Inflammatory macrophage treated with lipopolysaccharide for 4 hours (primary cell): ENCODE results near the gene MBIP.

Source experiments
- DNase-seq: peaks from one replicate; pipeline ENCODE4 v3.0.0-alpha.2; 2020

Gene MBIP

DNA sequence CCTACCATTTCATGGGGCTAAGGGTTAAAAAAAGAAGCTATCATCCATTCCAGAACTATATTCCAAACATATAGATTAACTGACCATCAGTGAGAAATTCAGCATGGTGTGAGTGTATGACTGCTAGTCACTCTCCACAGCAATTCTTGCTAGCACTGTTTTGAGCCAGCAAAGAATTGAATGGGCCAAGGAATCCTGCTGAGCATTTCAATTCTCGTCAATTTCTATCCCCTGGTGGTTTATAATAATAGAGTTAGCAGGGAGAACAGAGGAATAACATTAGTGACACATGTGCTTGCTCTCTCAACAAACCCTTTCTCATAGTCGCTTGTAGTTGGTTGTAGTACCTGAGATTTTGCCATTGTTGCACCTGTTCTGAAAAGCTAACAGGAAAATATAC lies 7.2 kb downstream of the MBIP start:
- no peak for DNase-seq

DNA sequence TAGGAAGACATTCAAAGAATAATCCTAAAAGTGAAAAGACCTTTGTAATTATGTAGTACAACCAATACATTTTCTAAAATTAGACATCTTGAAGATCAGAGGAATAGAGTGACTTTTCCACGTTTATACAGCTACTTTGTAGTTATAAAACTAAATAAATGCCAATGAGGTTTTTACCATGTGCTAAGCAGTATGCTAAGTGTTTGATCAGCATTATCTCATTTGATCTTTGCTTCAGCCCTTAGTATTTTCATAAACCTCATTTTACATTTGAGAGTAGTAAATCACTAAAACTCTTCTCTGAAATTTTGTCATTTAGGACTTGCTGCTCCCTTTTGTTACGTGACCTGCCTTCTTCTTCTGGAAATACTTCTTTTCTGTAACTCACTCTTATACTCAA lies 13.6 kb downstream of the MBIP start:
- no peak for DNase-seq

DNA sequence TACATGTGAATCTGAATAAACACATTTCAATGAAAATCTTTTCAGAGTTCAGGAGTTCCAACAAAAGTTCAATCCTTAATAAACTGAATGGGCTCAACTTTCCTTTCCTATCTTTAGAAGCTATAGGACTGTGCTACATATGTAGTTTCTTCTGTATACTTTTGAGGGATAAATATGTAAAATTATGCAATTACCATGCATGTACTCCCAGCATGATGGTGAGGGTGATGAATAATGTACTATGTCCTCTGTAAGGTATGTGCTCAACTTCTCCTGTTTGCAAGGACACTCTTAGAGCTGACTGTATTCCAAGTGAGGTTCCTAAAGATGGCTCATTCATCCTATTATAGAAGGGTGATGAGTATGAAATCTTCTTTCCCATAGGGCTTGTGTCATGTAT lies 15.5 kb downstream of the MBIP start:
- DNase-seq: no peak

DNA sequence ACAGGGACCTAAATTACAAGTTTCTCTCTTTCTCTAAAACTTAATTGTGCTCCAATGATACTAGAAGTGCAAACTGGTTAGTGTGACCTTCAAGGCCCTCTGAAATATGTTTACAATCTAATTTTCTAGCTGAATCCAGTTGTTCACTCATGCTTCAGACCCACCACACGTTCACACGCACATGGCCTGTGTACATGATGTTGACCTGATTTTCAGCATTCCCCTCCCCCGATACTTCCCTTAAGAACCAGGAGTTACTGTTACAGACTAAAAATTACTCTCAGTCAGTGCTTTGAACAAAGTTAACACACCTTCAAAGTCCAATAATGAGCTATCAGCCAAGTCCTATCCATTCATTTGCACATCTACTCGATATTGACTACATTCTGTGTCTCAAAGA lies 16.5 kb downstream of the MBIP start:
- no peak for DNase-seq

DNA sequence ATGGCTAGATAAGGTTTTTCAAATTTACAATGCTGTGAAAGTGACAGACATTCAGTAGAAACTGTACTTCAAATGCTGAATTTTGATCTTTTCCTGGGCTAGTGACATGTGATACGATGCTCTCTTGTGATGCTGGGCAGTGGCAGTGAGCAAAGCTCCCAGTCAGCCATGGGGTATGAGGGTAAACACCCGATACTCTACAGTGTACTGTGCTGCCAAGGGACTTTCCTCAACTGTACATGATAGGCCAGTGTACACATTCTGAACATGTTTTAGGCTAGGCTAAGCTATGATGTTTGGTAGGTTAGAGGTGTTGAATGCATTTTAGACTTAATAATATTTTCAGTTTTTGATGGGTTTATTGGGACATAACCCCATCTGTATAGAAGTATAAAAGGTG lies 17.6 kb downstream of the MBIP start:
- no peak for DNase-seq

DNA sequence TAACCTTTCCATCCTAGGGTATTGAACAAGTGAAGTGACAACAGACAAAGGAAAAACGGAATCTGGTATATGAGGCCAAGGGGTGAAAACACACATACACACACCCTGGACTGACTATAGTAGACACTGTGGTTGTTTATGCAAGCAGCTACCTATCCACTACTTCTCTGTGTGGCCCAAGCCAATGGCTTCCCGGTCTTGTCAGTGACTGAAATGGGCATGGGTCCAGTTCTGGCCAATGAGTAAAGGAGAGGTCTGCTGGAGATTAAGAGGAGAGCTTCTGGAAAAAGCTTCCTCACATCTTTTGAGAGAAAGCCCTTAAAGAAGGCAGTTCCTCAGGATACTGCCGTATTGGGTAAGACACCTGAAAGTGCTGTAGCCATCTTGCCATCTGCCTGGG lies 19.3 kb downstream of the MBIP start:
- no peak for DNase-seq

DNA sequence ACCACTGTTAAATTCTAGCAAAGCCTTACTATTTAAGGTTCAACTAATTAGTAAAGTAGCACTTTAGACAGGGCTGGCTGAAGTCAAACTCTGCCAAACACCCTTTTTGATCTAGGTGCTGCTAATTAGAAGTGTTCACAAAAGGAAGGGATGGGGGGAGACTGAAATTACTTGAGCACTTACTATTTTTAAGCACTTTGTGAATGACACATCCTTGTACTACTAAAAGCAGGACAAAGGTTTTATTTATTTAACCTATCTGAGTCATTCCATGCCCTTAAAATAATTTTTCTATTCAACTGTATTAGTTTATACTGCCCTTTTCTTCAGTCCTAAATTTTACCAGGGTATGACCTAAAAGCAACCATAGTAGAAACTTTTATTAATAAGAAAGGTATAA lies 20.1 kb downstream of the MBIP start:
- DNase-seq: no peak

DNA sequence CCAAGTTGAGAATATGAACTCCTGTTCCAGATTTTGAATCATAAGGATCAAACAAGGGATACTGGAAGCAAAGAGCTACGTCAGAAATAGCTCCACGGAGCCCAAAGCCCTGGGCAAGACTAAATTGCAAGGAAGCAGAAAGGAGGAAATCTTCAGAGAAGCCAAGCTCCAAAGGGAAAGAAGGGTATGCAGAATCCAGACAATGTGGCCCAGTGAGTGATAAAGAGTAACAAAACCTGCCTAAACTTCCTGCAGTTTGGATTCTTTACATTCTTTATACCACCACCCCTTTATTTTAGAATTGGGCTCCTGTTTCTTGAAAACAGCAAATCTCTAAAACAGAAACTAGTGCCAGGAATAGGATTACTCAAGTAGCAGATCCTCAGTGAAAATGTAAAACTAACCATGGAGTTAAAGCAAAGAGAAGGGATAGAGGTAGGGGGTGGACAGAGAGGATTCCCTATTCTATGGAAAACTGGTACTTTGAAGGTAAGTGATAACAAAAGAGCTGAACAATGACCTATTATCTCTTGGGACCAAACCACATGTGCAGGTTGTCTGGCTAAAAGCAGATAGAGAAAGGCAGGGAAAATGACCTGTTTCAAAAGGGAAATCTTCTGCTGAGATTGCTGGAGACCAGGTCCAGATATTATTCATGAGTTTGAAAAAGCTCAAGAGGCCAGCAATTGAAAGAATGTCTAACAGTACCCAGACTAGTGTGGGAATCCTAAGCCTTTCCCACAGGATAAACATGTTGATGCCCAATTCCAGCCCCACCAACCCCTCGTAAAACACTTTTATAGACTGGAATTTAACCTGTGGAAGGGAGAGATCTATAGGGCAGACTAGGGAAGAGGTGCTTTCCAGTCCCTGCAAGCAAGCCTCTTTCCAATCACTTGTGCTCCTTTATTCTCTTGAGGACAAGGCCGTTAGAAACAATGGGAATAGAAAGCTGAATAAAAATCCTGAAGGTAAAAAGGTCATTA lies 24.5 kb downstream of the MBIP start:
- no peak for DNase-seq

DNA sequence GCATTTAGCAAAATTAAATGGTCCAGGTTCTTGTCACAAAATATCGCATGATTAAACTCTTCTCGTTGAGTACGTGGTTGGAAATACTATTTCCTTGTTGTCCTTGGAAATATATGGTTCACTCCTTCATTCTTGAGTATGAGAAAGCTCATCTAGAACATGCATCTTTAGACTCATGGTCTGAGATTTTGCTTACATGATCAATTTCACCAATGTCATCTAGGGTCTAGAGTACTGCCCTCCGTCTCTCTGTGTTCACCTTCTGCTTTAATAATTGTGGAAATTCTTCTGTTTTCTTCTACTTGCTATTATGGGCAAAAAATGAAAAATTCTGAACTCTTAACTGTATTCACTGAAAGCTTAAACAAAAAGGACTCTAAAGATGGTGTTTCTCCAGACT lies 25.9 kb downstream of the MBIP start:
- DNase-seq: no peak

DNA sequence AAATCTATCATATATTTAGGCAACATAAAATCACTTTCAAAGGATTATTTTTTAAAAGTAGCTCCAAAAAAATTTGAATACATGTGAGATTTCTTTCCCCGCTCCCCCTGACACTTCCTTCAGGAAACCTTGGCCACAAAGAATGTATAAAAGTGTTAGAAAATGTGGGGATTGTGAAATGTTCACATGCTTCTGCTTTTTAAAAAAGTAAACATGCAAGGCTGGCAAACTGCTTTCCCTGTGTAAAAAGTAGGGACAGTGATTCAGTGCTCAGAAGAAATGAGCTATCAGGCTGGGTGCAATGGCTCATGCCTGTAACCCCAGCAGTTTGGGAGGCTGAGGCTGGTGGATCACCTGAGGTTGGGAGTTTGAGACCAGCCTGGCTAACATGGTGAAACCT lies 26.6 kb downstream of the MBIP start:
- peak; percentile 59 for DNase-seq

DNA sequence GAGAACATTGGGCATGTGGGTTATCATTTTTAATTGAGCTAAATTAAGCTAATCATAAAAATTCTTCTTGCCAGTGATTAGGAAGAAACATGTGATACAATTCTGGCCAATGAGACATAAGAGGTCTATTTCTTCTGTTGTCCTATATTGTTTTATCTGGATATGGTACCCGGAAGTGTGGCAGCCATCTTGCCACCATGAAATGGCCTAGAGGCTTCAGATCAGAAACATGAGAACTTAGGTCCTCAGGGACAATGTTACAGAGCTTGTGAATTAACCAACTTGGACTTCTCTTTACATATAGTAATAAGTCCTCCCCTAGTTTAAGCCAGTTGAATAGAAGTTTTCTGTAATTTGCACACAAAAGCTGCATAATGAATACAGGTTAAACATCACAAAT lies 30.5 kb downstream of the MBIP start:
- DNase-seq: no peak

DNA sequence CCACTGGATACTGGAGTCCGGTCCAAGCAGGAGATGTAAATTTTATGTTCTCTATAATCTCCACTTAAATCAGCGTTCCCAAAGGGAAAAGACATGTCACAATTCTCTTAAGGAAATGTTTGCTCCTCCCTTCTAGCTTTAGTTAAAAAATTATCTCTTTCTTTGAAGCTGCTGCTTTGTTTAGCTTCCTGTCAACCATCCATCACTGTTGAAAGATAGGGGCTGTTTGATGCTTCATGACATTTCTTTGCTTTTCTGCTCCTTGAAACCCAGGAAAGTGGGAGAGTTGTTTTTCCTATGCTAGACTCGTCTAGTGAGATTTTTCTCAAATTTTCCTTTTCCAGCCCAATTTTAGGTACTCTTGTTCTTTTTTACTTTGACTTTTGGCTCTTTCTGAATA lies 31.9 kb downstream of the MBIP start:
- no peak for DNase-seq

DNA sequence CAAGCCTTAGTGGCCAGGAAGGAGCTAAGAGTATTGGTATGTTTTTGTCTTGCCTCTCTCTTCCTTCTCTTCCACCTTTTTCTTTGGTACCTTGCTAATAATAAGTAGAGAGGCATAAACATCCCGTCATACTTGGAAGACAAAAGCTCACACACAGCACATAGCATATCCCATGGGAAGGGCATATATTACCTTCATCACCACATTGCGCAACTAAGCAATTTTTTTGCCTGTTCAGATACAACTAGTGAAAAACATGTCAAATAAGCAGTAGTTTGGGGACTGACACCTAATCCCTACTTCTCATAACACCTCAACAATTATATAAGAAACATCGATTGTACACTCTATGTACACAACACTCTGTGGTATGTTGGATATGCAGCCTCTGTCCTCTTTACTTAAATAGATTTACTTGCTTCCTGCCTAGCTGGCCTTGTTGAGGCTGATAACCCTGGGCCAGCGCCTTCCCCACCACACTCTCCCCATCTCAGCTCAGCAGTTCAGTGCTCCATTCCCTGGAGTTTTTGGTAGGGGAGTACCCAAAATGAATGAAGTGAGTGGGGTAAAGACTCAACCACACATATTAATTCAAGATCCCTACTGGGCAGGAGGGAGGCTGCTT lies 35.4 kb downstream of the MBIP start:
- DNase-seq: no peak

DNA sequence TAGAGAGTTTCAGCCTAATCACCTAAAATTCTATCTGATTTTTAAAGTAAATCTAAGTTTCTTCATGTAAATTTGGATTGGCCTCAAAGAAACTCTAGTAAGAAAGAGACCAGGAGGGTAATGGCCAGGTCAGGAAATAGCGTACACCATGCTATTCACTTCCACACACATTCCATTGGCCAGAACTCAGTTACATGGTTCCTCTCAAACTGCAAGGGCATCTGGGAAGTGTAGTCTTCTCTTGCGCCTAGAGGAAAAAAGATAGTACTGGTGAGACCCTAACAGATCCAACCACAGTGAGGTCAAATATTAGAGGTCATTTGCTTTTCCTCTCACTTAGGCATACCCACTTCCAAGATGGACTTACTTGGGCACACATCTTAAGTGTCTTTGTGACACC lies 39.1 kb downstream of the MBIP start:
- DNase-seq: no peak

DNA sequence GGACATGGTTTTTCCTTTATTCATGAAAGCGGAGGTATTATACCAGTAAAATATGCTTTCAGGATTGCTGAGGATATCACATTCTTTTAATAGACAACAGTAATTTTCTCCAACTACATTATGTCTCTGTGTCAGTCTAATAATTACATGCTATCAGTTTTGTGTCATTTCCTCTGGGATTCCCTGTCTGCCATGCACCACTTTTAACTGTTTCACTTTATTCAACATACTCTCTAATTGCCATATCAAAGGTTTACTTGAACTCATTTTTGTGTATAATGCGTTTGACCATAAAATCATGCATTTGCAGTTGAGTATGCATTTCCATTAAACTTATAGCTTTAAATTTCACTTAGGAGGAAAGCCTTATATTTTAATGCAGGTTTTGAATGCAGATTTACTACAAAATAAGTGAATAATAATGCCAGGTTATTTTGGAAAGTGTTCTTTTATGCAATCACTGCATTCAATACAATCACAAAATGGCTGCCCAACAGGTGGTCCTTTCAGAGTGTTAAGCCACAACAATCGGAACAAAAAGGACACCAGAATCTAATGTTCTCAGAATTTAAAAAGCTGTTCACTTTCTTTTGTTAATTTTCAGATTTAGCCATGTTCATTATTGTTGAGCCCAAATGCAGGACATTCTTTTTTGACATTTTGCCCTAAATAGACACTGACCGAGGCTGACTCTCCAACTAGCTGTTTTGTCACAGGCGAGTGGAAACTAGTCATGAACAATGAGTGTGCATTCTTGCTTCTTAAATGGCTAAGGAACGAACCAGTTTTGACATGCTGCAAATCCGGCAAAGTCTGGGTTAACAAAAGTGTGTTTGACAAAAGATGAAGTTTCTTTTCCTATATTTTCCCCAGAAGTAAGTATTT lies 40.9 kb downstream of the MBIP start:
- DNase-seq: no peak

DNA sequence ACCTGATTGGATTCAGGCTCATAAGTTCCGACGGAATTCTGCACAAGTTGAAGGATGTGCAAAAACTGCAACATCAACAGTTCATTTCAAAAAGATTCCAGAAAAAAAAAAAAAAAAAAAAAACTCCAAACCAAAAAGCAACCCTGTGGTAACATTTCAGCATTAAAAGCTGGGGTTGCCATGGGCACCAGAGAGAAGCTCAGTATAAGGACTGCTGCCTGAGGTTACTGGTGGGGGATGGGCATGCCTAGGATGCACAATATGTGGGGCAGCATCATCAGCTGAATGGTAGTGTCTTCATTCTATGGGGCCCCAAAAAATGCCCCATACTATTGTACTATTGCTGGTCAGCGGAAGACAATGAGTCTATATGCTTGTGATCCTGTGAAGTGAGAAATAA lies 44.7 kb downstream of the MBIP start:
- DNase-seq: no peak

DNA sequence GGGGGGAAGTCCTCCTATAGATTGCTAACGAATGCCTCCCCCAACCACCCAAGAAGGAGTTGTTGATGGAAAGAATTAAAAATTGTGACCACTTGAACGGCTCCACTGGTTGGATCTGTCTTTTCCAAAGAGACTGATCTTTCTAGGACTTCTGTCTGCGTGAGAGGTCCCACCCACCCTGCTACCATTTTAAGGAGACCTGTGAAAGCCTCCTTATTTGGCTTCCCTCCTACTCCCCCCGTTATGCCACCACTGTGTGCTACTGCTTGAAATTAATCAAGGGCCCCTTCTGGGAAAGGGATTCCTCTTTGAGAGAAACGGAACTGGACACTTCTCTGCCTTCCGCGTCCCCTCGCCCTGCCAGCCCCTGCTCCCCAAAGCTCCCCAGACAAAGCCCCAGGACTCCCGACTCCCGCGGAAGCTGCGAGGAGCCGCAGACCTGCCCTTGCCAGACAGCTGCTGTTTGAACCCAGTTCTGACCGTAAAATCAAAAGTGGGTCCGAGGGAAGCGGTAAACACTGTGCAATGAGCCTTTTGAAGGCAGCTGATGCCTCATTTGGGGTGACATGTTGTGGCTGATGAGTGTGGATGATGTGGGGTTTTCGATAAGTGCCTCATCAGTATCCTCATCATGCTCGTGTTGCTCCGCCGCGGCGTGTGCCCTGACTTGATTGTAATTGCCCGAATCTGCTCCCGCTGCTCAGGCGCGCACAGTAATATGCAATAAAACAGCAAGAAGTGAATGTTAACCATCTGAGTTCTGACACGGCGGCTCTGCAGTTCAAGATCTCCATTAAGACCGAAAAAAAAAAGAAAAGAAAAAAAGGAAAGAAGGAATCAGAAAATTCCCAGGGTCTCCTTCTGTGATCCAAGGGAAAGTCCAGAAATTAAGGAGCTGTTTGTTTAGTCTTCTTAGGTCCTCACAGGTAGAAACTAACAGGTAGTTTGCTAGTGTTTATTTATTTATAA lies 48.2 kb downstream of the MBIP start:
- no peak for DNase-seq

DNA sequence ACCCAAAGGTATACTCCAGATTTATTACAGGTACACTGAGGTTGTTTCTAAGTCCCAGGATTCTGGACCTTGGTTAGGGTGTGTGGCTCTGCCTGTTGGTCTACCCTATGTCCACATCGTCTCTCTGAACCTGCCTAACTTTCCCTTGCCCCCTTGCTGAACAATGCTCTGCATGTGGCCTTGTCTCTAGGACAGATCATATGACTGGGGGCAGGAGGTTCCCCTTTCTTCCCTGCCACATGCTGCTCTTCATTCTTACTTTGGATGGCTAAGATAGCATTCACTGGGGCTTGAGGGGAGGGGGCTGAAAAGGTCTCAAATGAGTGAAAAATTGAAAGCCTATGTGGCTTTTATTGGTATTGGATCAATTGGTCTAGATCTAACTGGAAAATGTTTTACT lies 49.2 kb downstream of the MBIP start:
- peak; percentile 6 for DNase-seq

DNA sequence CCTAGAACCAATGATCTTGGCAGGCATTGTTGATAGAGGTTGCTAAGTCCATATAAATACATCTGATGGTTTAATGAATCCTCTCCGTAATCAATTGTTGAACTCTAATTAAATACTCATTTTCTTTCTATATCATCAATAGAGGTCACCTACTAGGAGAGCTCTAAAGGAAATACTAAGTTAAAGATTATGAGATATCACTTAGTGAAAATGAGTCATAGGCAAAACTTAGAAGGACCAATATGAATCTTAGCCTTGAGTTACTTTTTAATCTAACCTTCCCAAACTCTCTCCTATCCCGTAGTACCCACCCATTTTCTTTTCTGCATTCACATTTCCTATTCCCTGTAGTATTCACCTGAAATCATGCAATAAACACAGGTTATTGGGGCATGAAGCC lies 50.2 kb downstream of the MBIP start:
- no peak for DNase-seq

DNA sequence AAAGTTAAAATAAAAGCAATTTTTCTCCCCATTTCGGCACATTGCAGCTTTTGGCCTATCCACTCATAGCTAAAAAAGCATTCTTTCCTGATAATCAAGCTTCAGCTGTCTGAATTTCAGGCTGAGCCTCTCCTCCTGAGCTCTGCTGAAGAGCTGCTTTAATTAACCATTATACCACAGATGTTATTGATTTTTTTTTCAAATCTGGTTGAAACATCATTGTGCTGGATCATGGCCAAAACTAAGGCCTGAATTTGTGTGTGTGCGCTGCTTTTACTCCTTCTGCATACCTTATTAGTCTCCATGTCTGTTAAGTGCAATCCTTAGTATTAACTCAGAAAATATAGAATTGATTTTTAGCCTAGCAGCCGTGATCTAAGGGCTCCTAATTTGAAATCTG lies 52.3 kb downstream of the MBIP start:
- no peak for DNase-seq

DNA sequence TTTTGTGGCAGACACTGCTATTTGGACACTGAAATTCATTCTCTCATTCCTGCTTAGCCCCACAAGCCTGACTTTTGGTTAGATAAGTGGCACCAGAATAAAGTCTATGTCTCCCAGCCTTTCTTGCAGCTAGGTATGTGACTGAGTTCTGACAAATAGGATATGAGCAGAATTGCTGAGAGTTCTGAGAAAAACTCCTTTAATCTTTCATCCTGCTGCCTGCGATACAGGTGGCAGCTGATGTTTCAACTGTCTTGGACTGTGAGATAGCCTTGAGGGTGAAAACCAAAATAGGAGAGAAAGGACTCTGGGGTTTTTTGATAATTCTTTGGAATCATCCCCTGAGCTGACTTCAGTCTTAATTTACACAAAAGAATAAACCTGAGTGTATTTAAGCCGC lies 55.8 kb downstream of the MBIP start:
- no peak for DNase-seq

DNA sequence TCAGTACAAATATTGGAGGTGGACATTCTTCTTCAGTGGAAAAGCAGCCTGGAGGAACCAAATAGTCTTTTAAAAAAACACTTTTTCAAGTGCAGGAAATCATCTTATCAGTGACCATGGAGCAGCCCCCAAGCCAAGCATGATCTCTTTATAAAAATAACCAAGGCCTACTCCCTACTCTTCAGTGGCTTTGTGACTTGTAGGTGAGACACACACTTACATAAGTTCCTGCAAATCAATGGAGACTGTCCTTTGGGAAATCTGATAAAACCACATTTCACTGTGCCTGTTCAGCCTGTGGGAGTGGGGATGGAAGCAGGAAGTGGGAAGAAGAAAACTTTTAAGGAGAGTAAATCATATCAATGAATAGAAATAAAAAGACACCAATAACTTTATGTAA lies 56.3 kb downstream of the MBIP start:
- no peak for DNase-seq
